ELR (cell line): Measurements from ENCODE around the gene ALDH3B1.
A peak's percentile ranks its signal among the peaks of the same experiment; 100 is the strongest.

Experiments
- DNase-seq: peaks from one replicate; pipeline ENCODE4 v3.0.0-alpha.2; 2015; ENCODE audit warnings: low read depth

The ALDH3B1 gene

DNA sequence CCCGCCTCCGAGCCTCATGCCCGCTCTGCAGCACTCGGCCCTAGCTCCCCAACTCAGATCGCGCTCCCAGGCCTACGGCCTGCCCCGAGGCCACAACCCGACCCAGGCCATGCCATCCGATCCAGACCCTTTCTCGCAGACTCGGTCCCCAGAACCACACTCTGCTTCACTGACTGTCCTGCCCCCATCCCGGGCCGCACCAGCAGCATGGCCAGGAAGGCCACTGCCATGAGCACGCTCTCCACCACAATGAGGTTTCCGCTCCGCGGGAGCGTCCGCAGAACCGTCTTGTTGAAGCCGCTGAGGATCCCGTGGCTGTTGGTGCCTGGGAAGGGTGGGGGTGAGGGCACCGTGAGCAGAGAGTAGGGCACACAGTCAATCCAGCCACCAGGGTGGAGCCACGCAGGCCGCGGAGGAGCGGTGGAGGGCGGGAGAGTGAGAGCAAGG lies 12.6 kb upstream of the ALDH3B1 start:
- DNase-seq, result no peak

GRCh38 chr11:67998150-67999045 lies 11.7 kb upstream of the ALDH3B1 start:
- no peak for DNase-seq

DNA sequence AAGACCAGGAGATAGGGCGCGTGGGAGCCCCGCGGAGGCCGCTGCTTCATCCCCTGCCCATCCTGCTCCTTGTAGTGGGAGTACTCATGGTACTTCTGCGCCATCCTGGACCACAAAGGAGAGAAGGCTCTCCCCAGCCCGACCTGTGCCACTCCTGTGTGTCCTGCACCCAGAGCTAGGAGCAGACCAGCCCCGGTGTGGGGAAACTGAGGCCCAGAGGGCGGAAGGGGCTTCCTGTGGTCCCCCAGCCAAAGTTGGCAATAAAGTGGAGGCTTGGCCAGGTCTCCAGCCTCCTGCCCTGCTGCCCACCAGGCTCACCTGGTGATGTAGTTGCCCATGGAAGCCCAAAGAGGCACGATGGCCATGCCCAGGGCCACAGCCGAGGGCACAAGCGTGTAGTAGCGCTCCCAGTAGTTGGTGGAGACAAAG lies 10.9 kb upstream of the ALDH3B1 start:
- DNase-seq, result no peak

DNA sequence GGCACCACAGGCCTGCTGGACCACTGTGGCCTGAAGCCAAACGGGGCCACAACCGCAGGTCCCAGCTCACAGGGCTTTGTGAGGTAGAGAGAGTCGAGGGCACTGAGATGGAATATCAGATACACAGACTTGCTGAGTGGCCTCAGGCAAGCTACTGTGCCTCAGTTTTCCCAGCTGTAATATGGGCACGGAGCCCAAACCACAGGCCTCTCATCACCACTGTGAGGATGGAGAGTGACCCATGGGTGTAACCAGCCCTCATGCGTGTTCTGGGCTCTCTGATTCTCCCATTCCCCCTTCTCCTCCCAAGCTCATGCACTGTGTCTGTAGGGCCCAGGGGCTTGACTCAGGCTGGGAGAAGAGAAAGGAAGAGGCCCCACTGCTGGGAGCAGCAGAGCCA lies 10.4 kb upstream of the ALDH3B1 start:
- DNase-seq, result no peak

DNA sequence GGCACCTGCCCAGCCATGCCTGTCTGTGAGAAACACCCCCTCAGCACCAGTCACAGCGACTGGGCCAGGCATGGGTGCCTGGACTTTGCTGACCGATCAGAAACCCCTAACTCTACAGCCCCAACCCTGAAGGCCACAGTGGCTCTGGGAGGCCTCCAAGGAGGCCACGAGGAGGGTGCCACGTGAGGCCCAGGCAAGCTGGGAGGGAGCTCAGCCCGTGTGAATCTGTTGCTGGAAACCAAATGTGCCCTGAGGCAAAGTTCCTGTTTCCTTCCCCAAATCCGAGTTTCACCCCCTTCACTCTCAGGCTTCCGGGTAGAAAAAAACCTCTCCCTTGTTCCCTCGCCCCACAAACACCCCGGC lies 7.6 kb upstream of the ALDH3B1 start:
- DNase-seq, result no peak

- DNase-seq, result no peak
Measured at GRCh38 chr11:68002938-68003845, 6.9 kb upstream of the ALDH3B1 start.

DNA sequence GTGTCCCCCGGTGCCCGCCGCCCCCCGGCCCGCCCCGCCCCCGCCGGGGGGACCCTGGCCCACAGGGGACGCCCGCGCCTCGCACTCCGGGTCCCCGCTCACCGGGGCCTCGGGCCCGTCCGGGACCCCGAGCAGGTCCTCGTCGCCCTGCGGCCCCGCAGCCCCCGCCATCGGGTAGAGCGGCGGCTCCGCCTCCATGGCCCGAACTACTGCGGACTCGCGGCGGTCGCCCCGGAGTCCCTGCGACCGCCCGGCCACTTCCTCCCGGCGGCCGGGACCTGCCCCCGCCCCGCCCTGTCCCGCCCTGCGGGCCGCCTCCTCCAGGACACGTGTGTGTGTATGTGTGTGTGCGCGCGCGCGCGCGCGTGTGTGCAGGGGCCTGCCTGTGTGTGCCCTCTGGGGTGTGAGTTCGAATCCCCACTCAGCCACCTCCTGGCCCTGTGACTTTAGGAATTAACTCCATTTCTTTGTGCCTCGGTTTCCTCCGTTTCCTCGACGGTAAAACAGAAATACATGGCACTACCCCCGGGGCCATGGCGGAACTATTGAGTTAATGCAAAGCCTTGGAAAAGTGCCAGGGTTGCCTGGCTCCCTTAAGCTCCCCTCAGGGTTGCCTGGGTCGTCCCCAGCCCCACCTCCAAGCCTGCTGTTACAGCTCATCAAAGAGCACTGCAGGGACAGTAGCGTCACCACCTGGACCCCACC lies 6.1 kb upstream of the ALDH3B1 start, which contains the start of gene UNC93B1:
TSS of gene UNC93B1 (minus strand) at position 252 of the 705 bp plus-strand sequence. CDS start at position 198, 54 bp downstream.
- peak; percentile 80 for DNase-seq

DNA sequence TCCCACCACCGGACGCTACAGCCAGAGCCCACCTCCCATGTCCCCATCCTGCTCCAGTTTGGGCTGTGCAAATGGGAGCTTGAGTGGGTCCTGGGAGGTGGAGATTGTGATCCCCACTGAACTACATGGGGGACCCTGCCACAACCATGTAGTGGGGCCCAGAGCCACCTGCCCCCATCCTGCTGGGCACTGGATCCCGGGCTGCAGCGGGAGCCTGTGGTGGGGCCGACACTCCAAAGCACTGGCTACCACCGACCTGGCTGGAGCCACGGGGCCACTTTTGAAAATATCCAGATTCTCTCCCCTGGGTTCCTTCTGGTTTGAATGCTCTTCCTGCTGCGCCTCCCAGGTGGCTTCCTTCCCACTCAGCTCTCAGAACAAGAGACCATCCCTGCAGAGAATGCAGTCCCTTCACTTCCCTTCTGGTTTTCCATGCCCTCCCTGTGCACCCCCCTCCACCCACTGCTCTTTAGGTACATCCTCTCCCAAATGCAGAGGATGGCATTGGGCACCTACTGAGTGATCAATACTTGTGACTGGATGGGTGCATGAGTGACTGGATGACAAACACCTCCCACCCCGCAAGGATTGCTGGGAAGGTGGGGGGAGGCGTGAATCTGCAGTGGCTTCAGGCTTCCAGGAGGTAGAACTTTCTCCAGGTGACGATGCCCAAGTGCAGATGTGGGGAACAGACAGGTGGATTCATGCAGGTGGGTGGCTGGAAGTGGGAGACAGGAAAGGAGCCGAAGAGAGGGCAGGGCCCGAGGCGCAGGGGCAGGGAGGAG lies 5.4 kb upstream of the ALDH3B1 start:
- no peak for DNase-seq

- no peak for DNase-seq
Measured at GRCh38 chr11:68006606-68007166, 3.4 kb upstream of the ALDH3B1 start.

DNA sequence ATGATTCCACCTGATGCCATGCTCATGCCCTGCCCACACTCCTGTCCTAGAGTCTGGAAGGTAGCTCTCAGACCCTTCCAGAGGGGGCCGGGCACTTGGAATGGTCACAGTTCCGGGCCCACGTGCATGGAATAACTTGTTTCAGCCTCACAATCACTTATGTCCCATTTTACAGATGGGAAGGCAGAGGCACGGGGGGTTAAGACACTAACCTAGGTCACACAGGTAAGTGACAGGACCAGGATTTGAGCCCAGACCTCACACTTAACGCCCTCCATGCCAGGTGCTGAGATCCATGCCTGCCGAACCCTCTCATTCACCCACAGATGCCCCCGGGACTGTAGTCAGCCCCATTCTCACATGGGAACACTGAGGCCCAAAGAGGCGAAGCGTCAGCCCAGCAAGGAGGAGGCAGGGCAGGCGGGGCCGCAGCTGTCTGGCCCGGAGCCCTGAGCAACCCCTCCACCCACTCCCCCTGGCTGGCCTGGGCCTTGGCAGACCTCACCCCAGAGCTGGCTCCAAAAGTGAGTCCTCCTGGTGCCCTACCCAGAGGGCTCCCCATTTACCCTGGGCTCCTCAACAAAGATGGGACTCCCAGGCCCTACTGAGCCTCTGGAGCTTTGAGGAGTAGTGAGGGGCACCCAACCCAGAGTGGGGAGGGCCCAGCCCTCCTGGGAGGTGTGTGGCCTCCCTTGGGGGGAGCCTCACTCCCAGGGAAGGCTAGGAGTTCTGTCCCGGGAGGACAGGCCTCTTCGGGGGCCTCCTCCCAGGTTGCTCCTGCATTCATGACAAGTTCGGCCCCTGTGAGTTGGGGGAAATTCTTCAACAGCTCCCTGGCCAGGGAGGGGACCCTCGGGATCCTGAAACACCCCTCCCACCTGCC lies 2.4 kb upstream of the ALDH3B1 start:
- no peak for DNase-seq

- DNase-seq, result no peak
Measured at GRCh38 chr11:68008381-68009337, 1.5 kb upstream of the ALDH3B1 start.

- peak; percentile 57 for DNase-seq
Measured at GRCh38 chr11:68009391-68010089, 587 bp upstream of the ALDH3B1 start.

- DNase-seq, result no peak
Measured at GRCh38 chr11:68011051-68011943, 1.2 kb downstream of the ALDH3B1 start.

DNA sequence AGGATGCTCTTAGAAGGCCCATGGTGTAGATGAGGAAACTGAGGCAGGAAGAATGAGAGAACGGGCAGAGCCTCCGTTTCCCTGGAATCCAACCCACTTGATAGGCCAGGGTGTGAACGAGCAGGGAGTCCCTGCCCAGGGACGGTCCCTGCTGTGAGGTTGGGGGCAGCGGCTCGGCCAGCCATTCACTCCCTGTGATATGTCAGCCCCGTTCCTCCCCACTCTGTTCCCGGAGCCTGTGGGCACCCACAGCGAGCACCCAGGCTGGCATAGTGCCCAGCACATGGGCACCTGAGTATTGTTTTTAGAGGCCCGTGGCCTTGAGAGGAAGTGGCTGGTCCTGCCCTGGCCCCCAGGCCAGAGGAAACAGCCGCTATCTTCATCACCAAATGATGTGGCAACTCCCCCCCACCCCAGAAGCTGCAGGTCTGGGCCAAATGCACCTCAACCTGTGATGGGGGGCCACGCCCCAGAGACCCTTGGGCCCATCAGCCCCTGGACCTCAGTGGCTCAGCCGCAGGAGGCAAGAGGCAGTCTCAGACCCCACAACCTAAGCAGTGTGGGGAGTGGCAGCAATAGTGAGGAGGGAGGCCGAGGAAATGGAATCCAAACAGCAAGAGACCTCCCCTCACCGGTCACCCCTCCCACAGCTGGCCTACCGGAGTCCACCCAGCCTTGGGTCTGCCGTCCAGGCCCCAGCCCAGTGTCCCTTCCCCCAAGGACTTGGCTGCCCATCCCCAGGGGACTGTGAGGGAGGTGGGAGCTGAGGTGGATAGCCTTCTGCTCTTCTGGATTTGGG lies 2.1 kb downstream of the ALDH3B1 start:
- DNase-seq, result no peak

DNA sequence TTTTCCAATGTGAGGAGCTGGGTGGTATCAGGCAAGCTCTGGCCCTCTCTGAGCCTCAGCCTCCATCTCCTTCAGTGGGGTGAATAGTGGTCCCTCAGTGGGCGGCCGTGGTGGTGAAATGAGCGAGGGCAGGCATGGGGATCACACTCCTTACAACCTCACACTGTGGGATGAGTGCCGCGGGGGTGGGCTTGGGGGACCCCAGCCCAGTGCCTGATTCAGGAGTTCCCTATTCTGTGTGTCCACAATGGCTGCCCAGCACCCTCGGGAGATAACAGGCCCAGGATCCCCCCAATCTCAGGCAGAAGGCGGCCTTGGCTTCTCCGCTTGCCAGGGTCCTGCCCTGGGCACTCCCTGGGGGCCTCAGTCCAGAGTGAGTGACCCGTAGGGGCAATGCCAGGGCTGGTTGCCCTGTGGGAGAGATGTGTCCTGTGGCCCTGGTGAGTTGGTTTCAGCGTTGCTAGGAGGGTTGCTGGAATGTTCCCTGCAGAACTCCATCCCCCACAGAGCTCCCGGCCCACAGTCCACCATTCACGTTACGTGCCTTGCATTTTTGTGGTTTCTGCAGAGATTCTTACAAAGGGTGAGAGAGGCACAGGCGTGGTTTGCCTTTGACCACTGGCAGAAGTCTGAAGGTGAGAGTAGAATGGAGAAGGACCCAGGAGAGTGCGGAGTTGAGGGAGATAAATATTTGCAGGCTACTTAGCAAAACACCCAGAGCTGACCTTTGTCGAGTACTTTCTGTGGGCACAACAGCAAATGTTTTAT lies 2.9 kb downstream of the ALDH3B1 start:
- DNase-seq, result peak; percentile 97
